Endothelial cell (in vitro differentiated cells): ENCODE data around the gene PTPRCAP. TPM values are rescaled to one million over a fixed set of nuclear protein-coding genes. Genes with fewer than 3 reads are reported as not detected.
"Not testable (repeated sequence)": the region's sequence is repeated elsewhere in the genome, so short reads cannot be mapped to it uniquely, and the experiment has no call there.

ENCODE experiments used
- DNase-seq: peaks from one replicate; pipeline ENCODE4 v3.0.0; 2021; ENCODE audit warnings: low spot score
- H3K27ac Mint-ChIP-seq: one replicate; pipeline ENCODE4 v1.8.0; 2021; ENCODE audit warnings: mixed read lengths, inconsistent platforms; ENCODE audit not compliant: unreplicated experiment
- H3K27me3 Mint-ChIP-seq: one replicate; pipeline ENCODE4 v1.8.0; 2021; ENCODE audit warnings: mild to moderate bottlenecking, moderate library complexity, mixed read lengths, inconsistent platforms; ENCODE audit not compliant: unreplicated experiment
- H3K36me3 Mint-ChIP-seq: one replicate; pipeline ENCODE4 v1.8.0; 2021; ENCODE audit warnings: mild to moderate bottlenecking, low read depth, mixed read lengths, inconsistent platforms; ENCODE audit not compliant: unreplicated experiment
- H3K4me1 Mint-ChIP-seq: one replicate; pipeline ENCODE4 v1.8.0; 2021; ENCODE audit warnings: mild to moderate bottlenecking, mixed read lengths, inconsistent platforms; ENCODE audit not compliant: unreplicated experiment
- H3K4me3 Mint-ChIP-seq: one replicate; pipeline ENCODE4 v1.8.0; 2021; ENCODE audit warnings: mild to moderate bottlenecking, mixed read lengths, inconsistent platforms; ENCODE audit not compliant: unreplicated experiment
- H3K9me3 Mint-ChIP-seq: one replicate; pipeline ENCODE4 v1.8.0; 2021; ENCODE audit warnings: mixed read lengths, inconsistent platforms; ENCODE audit not compliant: unreplicated experiment
- total RNA-seq: library from RNA; stranded (reverse); fragmentation: NEBNext Ultra II Directional; extraction: Animal tissue kit (Norgen Biotek cat#: 25700); gene quantifications from one replicate; pipeline ENCODE4 v1.2.1, GENCODE V29; 2021; ENCODE audit not compliant: unreplicated experiment
- TF ChIP-seq, protein P1 (sequence below): fragments of 200-600 bp; sonication (generic); IDR thresholded peaks from one replicate; pipeline ENCODE4 v1.5.0; 2021; ENCODE audit warnings: antibody characterized with exemption; ENCODE audit not compliant: unreplicated experiment

PTPRCAP gene
- total RNA-seq, 1 donor from 2014 or later, result 12.9 TPM

DNA sequence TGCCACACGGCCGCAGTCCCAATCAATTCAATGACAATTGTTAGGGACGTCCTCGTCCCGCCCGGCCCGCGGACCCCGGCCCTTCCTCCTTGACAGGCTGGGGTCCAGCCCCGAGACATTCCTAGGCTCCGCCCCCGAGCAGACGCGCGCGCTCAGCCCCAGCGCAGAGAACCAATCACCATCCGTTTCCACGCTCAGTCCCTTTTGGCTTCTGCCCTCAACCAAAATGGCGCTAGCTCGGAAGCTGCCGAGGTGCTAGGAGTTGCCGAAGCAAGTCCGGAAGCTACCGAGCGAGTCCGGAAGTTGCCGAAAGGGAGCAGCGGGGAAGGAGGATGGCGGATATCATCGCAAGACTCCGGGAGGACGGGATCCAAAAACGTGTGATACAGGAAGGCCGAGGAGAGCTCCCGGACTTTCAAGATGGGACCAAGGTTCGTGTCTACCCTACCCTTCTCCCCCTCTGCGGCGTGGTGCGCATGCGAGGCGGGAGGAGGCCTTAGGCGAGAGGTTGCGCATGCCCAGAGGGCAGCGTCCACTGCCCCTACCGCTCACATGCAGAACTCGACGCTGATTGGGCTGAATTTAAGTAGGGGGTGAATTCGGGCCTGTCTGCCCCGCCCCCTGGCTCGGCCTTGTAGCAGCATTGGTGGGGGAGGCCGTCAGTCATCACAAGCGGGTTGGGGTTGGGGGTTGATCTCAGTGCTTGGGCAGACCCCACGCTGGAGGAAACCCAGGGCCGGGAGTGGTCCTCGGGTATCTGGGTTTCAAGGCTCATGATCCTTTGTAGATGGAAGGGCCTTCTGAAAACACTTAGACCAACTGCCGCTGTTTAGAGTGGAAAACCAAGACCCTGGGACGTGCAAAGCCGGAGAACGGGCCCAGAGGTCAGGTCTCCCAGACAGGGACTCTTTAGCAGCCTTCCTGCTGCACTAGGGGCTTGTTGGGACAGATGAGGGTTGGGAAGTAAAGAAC, 45.6 kb upstream of the PTPRCAP start, which contains the start of gene AIP:
Gene AIP, plus strand, starts transcription at position 200 of the 972 bp plus-strand sequence. Its CDS starts 133 bp downstream, at position 333.
- Mint-ChIP-seq H3K27ac (peak within 1 kb of the TSS; percentile 96), H3K4me1 (peaks cover 16% of the 10 kb centered on the region), H3K27me3 (peaks cover 14% of the 10 kb centered on the region), H3K9me3 (no peaks in the 10 kb centered on the region), H3K36me3 (peaks cover 24% of the 10 kb centered on the region), H3K4me3 (peak within 1 kb of the TSS; percentile 93)
- DNase-seq, result peak; percentile 94
- TF ChIP-seq, protein P1, sequence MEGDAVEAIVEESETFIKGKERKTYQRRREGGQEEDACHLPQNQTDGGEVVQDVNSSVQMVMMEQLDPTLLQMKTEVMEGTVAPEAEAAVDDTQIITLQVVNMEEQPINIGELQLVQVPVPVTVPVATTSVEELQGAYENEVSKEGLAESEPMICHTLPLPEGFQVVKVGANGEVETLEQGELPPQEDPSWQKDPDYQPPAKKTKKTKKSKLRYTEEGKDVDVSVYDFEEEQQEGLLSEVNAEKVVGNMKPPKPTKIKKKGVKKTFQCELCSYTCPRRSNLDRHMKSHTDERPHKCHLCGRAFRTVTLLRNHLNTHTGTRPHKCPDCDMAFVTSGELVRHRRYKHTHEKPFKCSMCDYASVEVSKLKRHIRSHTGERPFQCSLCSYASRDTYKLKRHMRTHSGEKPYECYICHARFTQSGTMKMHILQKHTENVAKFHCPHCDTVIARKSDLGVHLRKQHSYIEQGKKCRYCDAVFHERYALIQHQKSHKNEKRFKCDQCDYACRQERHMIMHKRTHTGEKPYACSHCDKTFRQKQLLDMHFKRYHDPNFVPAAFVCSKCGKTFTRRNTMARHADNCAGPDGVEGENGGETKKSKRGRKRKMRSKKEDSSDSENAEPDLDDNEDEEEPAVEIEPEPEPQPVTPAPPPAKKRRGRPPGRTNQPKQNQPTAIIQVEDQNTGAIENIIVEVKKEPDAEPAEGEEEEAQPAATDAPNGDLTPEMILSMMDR, result no peak

DNA sequence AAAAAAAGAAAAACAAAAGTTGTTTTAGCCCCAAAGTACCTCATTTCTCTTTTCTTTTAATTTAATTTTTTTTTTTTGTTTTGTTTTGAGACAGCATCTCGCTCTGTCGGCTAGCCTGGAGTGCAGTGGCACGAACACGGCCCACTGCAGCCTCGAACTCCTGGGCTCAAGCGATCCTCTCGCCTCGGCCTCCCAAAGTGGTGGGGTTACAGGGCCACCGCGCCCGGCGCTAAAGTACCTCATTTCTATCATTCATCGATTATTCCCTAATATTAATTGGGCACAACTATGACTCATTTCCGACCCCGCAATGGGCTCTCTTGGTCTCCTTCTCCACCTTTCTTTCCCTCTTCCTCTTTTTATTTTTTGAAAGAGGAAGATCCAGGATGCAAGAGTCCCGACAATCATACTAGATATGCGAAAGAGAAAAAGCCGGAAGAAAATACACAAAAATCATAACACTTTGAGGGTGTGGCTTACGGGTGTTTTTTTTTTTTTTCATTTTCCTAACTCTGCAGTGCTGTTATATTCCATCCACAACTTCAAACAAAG, 44.9 kb upstream of the PTPRCAP start:
- Mint-ChIP-seq H3K36me3 (peaks cover 17% of the 10 kb centered on the region), H3K27ac (peak overlapping the region; percentile 96), H3K4me1 (peaks cover 16% of the 10 kb centered on the region), H3K4me3 (peak overlapping the region; percentile 93), H3K9me3 (no peaks in the 10 kb centered on the region), H3K27me3 (peaks cover 10% of the 10 kb centered on the region)
- TF ChIP-seq, protein P1, result no peak
- DNase-seq, result no peak

DNA sequence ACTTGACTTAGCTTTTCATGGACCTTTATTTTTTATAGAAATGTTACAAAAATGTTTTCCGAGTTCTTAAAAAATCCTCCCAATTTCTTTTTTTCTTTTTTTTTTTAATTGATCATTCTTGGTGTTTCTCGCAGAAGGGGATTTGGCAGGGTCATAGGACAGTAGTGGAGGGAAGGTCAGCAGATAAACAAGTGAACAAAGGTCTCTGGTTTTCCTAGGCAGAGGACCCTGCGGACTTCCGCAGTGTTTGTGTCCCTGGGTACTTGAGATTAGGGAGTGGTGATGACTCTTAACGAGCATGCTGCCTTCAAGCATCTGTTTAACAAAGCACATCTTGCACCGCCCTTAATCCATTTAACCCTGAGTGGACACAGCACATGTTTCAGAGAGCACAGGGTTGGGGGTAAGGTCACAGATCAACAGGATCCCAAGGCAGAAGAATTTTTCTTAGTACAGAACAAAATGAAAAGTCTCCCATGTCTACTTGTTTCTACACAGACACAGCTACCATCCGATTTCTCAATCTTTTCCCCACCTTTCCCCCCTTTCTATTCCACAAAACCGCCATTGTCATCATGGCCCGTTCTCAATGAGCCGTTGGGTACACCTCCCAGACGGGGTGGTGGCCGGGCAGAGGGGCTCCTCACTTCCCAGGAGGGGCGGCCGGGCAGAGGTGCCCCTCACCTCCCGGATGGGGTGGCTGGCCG, 40.0 kb upstream of the PTPRCAP start:
- not testable (repeated sequence) for H3K36me3 Mint-ChIP-seq, H3K4me3 Mint-ChIP-seq, DNase-seq, H3K4me1 Mint-ChIP-seq, H3K27me3 Mint-ChIP-seq, H3K27ac Mint-ChIP-seq, H3K9me3 Mint-ChIP-seq

DNA sequence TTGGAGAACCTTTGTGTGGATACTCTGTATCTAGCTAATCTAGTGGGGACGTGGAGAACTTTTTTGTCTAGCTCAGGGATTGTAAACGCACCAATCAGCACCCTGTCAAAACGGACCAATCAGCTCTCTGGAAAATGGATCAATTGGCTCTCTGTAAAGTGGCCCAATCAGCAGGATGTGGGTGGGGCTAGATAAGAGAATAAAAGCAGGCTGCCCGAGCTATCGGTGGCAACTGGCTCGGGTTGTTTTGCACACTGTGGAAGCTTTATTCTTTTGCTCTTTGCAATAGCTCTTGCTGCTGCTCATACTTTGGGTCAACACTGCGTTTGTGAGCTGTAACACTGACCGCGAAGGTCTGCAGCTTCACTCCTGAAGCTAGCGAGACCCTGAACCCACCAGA, 39.2 kb upstream of the PTPRCAP start:
- not testable (repeated sequence) for H3K36me3 Mint-ChIP-seq, H3K27ac Mint-ChIP-seq, H3K4me3 Mint-ChIP-seq, H3K4me1 Mint-ChIP-seq, H3K27me3 Mint-ChIP-seq, H3K9me3 Mint-ChIP-seq, DNase-seq

DNA sequence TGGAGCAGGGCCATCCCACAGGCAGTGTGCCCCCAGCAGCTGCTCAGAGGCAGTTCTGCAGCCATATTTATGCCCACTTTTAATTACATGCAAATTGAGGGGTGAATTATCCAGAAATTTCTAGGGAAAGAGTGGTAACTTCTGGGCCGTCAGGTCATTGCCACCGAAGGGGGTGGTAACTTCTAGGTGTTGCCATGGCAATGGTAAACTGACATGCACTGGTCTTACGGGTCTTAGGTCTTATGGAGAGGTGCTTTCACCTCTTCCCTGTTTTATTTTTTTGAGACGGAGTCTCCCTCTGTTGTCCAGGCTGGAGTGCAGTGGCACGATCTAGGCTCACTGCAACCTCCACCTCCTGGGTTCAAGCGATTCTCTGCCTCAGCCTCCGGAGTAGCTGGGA, 35.4 kb upstream of the PTPRCAP start:
- H3K9me3 Mint-ChIP-seq, result no peaks in the 10 kb centered on the region
- H3K4me1 Mint-ChIP-seq, result peaks cover 6% of the 10 kb centered on the region
- no peaks in the 10 kb centered on the region for H3K36me3 Mint-ChIP-seq
- no peak overlapping the region for H3K27ac Mint-ChIP-seq
- H3K4me3 Mint-ChIP-seq, result no peak overlapping the region
- DNase-seq, result no peak
- H3K27me3 Mint-ChIP-seq, result peaks cover 1% of the 10 kb centered on the region
- TF ChIP-seq, protein P1, result no peak
